NCI-H2196 treated with DMSO at 0.1 percent for 48 hours (cell line): ENCODE measurements around the gene KRTAP10-8.
A peak's percentile ranks its signal among the peaks of the same experiment; 100 is the strongest.
"Not testable (repeated sequence)": the region's sequence is repeated elsewhere in the genome, so short reads cannot be mapped to it uniquely, and the experiment has no call there.

Experiments
- DNase-seq: peaks from one replicate; lab custom pipeline; 2025; ENCODE audit not compliant: unreplicated experiment; lab: John Stamatoyannopoulos, UW

The KRTAP10-8 gene

DNA sequence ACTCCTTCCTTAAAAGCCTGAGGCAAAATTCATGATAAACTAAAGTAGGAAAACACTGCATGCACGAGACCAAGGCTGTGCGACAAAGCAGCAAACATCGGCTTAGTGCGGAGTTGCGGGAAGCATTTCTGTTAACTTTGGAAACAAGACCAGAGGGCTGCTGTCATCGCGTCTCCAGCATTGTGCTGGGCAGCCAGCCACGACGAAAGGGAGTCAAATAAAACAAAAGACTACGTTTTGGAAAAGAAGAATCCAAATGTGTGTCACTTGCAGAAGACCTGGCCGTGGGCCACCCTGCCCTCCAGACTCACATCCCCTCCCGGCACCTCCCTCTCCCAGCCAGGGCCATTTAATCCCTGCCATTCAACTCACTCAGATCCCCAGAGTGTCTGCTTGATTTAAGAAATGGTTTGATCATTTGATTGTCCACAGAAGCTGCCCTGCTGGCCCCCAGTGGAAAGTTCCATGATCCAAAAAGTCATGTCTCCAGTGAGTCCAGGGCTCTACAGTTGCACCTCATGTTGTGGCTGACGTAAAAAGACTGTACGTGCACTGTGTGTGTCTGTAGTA is 31.9 kb downstream of the KRTAP10-8 start:
- no peak for DNase-seq

DNA sequence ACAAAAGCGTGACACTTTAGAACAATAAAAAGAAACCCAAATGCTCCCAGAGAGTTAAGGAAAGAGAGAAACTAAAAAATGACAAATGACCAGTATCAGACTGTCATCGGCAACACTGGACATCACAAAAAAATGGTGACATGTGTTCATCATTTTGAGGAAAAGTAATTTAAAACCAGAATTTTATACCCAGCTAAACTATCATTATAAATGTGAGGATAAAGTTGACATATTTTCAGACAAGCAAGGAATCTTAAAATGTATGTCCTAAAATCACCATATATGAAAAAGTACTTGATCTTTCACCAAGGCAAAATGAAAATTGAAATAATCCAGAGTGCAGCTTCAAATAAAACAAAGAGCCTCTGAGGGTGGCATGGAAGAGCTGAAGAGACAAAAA is 33.0 kb downstream of the KRTAP10-8 start:
- DNase-seq = no peak

GRCh38 chr21:44646366-44647221 is 34.7 kb downstream of the KRTAP10-8 start, which contains the start of gene KRTAP10-11:
KRTAP10-11 (plus strand) TSS chr21:44646414; CDS start chr21:44646459, 45 bp downstream.
- DNase-seq = not testable (repeated sequence)

DNA sequence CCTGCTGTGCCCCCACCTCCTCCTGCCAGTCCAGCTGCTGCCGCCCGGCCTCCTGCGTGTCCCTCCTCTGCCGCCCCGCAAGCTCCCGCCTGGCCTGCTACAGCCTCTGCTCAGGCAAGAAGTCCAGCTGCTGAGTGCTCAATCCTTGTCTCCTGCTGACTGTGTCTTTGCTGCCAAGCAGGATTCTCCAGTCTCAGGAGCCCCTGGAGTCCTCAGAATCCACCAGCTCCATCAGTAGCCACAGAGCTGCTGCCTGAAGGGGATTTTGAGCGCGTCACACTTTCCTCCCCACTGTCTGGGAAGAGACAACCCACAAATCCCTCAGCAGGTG is 35.3 kb downstream of the KRTAP10-8 start:
- DNase-seq = no peak

DNA sequence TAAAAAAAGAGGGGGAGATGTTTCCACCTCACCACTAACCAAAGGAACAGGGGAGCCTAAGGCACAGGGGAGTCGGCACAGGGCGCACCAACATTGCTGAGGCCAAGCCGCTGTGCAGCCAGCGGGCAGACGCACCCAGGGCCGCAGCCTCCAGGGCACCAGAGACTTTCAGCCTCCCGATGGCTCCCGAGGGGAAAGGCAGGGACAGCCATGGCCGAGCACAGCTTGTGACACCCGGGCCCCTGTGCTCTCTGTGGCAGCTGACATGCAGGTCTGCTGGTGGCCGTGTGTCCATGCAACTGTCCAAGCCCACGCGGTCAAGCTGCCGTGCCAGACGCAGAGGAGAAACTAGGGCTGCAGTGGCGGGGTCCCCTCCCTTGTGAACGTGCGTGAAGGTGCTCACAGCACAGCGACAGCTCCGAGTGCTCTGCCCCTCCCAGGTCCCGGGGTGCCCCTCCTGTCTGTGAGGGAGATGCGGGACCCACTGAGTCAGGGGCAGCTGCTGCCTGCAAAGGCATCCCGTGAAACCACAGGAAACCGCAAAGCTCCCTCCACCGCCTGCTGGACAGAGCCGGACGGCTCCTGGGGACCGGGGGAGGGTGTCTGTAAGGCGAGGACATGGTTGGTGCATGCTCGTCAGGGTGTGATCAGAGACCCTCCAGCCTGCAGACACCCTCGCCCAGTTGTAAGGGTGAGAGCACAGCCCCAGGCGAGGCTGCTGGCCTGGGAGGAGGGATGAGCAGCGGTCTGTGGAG is 36.9 kb downstream of the KRTAP10-8 start:
- DNase-seq = no peak

DNA sequence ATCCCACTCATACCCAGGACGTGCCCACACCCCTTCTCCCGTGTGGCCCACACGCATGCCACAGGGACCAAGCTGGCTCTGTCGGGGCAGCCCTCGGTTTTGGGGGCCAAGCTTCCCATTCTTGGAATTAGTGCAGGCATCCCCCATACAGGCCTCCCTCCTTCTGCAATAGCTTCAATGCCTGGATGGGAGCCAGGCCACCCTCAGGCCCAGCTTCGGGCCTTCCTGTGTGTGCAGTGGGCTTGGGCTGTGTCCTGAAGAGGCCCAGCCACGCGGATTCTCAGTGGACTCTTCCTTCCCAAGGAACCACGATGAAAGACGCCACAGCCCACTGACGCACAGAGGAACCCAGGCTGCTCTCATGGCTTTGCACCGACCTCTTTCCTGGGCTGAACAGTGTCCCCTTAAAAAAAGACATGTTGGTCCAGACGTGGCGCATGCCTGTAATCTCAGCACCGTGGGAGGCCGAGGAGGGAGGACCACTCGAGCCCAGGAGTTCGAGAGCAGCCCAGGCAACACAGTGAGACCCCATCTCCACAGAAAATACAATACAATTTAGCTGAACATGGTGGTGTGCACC is 37.7 kb downstream of the KRTAP10-8 start:
- DNase-seq = no peak

GRCh38 chr21:44650265-44650972 is 38.5 kb downstream of the KRTAP10-8 start:
- no peak for DNase-seq

DNA sequence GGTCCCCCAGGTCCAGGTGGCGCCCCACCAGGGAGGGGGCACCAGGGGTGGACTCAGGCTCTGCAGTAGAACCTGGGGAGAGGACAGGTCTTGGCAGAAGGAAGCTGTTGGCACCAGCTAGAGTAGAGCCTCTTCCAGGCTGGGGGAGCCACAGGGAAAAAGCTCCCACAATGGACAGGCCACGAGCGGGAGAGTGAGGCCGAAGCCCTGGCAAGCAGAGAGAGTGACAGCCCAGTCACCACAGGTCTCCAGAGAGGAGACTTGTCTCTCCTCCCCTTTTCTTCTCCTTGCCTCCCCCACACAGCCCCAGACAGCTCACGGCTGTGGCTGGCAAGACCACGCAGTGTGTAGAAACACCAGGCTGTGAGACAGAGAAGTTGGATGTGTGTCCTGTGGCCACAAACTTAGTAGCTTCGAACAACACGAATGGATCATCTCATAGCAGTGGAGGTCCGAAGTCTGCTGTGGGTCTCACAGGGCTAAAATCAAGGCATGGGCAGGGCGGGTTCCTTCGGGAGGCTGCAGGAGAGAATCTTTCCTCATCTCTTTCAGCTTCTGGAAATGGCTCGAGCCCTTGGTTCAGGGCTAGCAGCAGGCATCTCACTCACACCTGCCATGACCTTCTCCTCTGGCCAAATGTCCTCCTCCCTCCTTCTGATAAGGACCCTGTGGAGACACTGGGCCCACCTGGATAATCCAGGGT is 39.2 kb downstream of the KRTAP10-8 start:
- DNase-seq = no peak

GRCh38 chr21:44653123-44653522 is 41.2 kb downstream of the KRTAP10-8 start:
- DNase-seq = no peak

GRCh38 chr21:44653656-44654575 is 42.0 kb downstream of the KRTAP10-8 start:
- peak; percentile 60 for DNase-seq

DNA sequence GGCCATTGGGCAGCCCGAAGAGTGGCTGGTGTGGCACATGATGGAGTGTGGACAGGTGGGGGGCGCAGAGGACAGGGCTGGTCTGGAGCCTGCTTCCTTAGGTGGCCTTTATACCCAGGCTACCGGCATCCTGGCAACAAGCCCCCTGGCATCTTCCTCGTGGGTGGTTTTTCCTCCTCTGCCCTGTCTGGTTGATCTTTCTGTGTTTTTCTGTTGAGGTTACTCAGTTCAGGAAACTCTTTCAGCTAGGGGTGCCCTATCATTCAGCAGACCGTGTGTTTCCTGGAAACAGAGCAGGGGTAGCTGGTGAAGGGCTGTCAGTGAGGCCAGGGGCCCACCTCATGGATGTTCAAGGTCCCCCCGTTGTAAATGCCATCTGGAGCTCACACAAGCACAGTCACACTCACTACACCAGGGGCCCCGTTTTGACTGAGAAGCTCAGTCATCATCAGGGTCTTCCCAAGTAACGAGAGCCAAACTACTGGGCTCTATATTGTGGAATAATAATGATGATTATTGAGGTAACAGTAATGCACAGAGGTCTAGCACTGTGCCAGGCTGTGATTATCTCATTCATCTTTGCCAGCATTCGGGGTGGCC is 42.8 kb downstream of the KRTAP10-8 start, which contains the start of gene KRTAP12-4:
Gene KRTAP12-4, minus strand, starts transcription at position 84 of the 600 bp plus-strand sequence. Its CDS starts 45 bp downstream, at position 39.
- DNase-seq = no peak

DNA sequence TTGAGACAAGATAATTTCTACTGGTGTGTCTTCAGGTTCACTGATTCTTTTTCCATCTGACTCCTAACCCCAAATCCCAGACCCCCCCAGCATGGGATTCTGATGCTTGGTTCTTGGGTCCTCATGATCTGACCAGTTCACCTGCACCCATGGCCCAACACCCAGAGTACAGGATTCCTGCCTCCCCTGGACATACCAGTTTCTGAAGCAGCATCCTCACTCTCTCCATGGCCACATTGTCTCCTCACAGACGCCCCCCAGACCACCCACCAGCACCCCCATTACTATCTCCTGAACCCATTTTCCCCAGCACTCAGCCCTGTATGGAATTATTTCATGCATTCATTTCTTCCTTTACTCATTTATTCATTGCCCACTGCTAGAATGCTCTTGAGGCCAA is 45.0 kb downstream of the KRTAP10-8 start:
- DNase-seq = no peak

- no peak for DNase-seq
These were observed 46.0 kb downstream of the KRTAP10-8 start, which contains the start of gene KRTAP12-3 for GRCh38 chr21:44657635-44658540. KRTAP12-3 (plus strand) TSS chr21:44657932; CDS start chr21:44657980, 48 bp downstream.

DNA sequence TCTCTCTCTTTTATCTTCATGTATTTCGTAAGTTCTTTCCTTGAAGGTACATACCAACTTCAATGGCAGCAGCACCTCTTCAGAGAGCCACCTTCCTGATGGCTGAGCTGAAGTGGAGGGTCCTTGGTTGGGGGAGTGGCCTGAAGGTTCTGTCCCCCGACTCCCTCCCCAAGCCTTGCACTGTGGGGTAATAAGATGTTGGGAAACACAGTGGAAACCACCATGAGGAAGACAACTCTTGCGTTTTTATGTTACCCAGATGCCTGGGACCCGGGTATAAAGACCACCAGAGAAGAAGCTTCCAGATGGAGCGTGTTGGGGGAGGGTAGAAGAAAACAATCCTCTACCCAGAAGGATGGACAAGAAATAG is 46.6 kb downstream of the KRTAP10-8 start:
- no peak for DNase-seq

DNA sequence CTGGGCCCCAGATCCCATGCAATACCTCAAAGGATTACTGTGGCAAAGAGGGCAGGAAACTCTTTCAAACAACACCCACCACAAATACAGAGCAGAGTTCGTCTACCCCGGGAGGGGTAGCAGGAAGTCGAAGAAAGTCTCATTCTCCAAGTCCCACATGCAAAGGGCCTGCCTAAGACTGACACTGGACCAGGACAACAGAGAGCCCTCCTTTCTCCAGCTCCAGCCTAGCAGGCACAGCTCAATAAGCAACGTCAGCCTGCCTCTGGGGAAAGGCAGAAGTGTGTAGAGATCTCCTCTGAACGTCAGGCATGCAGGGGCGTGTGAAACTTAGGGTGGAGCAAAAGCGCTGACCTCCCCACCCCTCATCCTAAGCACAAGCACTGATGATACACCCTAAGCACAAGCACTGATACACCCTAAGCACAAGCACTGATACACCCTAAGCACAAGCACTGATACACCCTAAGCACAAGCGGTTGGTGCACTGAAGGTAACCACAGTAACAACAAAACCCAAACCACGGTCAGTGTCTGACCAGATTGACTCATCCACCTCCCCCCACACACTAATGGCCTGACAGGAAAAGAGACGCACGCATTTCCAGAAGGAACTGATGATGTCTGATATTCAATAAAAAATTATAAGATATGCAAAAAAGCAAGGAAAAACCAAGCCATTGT is 47.2 kb downstream of the KRTAP10-8 start:
- DNase-seq = no peak

- DNase-seq = not testable (repeated sequence)
These were observed 49.7 kb downstream of the KRTAP10-8 start for GRCh38 chr21:44661567-44661966.
